ENCODE data around the gene SMIM22.

SMIM22 gene

GRCh38 chr16:4796982-4797804 lies 2.0 kb downstream of the SMIM22 start:
- TF ChIP-seq POLR2A (IDR thresholded peaks at IDR 0.05; ENCODE audit: low read depth, low read length) = no peak
- DNase-seq (ENCODE audit: insufficient read length, low spot score) = no peak
- FAIRE-seq = no peak

GRCh38 chr16:4797805-4798252 lies 2.7 kb downstream of the SMIM22 start:
- no peak for TF ChIP-seq POLR2A (IDR thresholded peaks at IDR 0.05; ENCODE audit: low read depth, low read length)
- DNase-seq (ENCODE audit: insufficient read length, low spot score) (no peak), FAIRE-seq (no peak)

- no peak for TF ChIP-seq POLR2A (IDR thresholded peaks at IDR 0.05; ENCODE audit: low read depth, low read length)
- DNase-seq (ENCODE audit: insufficient read length, low spot score) (no peak), FAIRE-seq (no peak)
These were observed 3.3 kb downstream of the SMIM22 start for GRCh38 chr16:4798456-4798855.

- FAIRE-seq (no peak), DNase-seq (ENCODE audit: insufficient read length, low spot score) (no peak)
- no peak for TF ChIP-seq POLR2A (IDR thresholded peaks at IDR 0.05; ENCODE audit: low read depth, low read length)
These were observed 4.1 kb downstream of the SMIM22 start for GRCh38 chr16:4799171-4799855.

GRCh38 chr16:4800290-4801041 lies 5.3 kb downstream of the SMIM22 start:
- DNase-seq (ENCODE audit: insufficient read length, low spot score) (no peak), FAIRE-seq (no peak)
- TF ChIP-seq POLR2A (IDR thresholded peaks at IDR 0.05; ENCODE audit: low read depth, low read length) = no peak

GRCh38 chr16:4801051-4801961 lies 6.1 kb downstream of the SMIM22 start:
- no peak for DNase-seq (ENCODE audit: insufficient read length, low spot score)
- TF ChIP-seq POLR2A (IDR thresholded peaks at IDR 0.05; ENCODE audit: low read depth, low read length) = no peak
- FAIRE-seq = no peak

GRCh38 chr16:4801962-4802658 lies 6.9 kb downstream of the SMIM22 start, which contains the start of gene ROGDI:
TSS of gene ROGDI (minus strand) at chr16:4802633. CDS start at chr16:4802571, 62 bp downstream.
- DNase-seq (ENCODE audit: insufficient read length, low spot score) (peak; percentile 70), FAIRE-seq (no peak)
- peak; percentile 28 for TF ChIP-seq POLR2A (IDR thresholded peaks at IDR 0.05; ENCODE audit: low read depth, low read length)

GRCh38 chr16:4802659-4803287 lies 7.6 kb downstream of the SMIM22 start:
- TF ChIP-seq POLR2A (IDR thresholded peaks at IDR 0.05; ENCODE audit: low read depth, low read length) = peak; percentile 6
- DNase-seq (ENCODE audit: insufficient read length, low spot score) (peak; percentile 96), FAIRE-seq (peak; percentile 57)

- FAIRE-seq = no peak
- no peak for DNase-seq (ENCODE audit: insufficient read length, low spot score)
- TF ChIP-seq POLR2A (IDR thresholded peaks at IDR 0.05; ENCODE audit: low read depth, low read length) = no peak
These were observed 8.3 kb downstream of the SMIM22 start for GRCh38 chr16:4803401-4803844.

GRCh38 chr16:4803898-4804762 lies 9.0 kb downstream of the SMIM22 start:
- no peak for FAIRE-seq
- DNase-seq (ENCODE audit: insufficient read length, low spot score) = no peak
- no peak for TF ChIP-seq POLR2A (IDR thresholded peaks at IDR 0.05; ENCODE audit: low read depth, low read length)

GRCh38 chr16:4805231-4805630 lies 10.1 kb downstream of the SMIM22 start:
- TF ChIP-seq POLR2A (IDR thresholded peaks at IDR 0.05; ENCODE audit: low read depth, low read length) = no peak
- FAIRE-seq (no peak), DNase-seq (ENCODE audit: insufficient read length, low spot score) (no peak)

All from H54 (cell line).